K562 (cell line): ENCODE results near the gene IL13. TPM values are rescaled to one million over a fixed set of nuclear protein-coding genes. Genes with fewer than 3 reads are reported as not detected.

Experiments
- ATF2 ChIP-seq: sonication (generic); formaldehyde crosslinking; IDR thresholded peaks from 2 replicates; pipeline ENCODE4 v1.8.1; 2022; ENCODE audit warnings: missing genetic modification reagents
- BCOR ChIP-seq: fragments of 450-650 bp; IDR thresholded peaks from 2 replicates; pipeline ENCODE4 v1.6.1; 2016
- CEBPG ChIP-seq, 3 experiments: fragments of 200-800 bp in 1 of 3; sonication (Bioruptor generic) in 1 of 3; sonication (generic) in 1 of 3; formaldehyde crosslinking in 1 of 3; IDR thresholded peaks in 2 of 3; conservative IDR thresholded peaks in 1 of 3; 2 replicates each; pipeline versions ENCODE4 v1.6.1 to v1.8.0; 2016 to 2022; ENCODE audit warnings: missing compliant biosample characterization in 2 of 3, missing genetic modification characterization in 2 of 3, mild to moderate bottlenecking in 1 of 3, missing genetic modification reagents in 1 of 3
- CHCHD3 ChIP-seq: fragments of 250-450 bp; sonication (Bioruptor Pico); IDR thresholded peaks from 2 replicates; pipeline ENCODE4 v2.1.2; 2022; ENCODE audit warnings: mild to moderate bottlenecking
- CREB3 ChIP-seq: fragments of 450-650 bp; conservative IDR thresholded peaks from 2 replicates; pipeline ENCODE4 v1.6.1; 2016; ENCODE audit warnings: missing genetic modification characterization, low read depth, mild to moderate bottlenecking, missing compliant biosample characterization, moderate library complexity
- ETV6 ChIP-seq, 3 experiments: fragments of 150-350 bp in 1 of 3; sonication (generic) in 1 of 3; formaldehyde crosslinking in 1 of 3; IDR thresholded peaks; 2 replicates each; pipeline versions ENCODE4 v1.6.1 to v1.8.0; 2014 to 2022; ENCODE audit warnings: borderline replicate concordance in 2 of 3, low read depth in 2 of 3, antibody characterized with exemption in 1 of 3, low read length in 1 of 3, mild to moderate bottlenecking in 1 of 3, missing genetic modification reagents in 1 of 3
- FOXA1 ChIP-seq: fragments of 450-650 bp; IDR thresholded peaks from 2 replicates; pipeline ENCODE4 v1.6.1; 2016; ENCODE audit warnings: mild to moderate bottlenecking, borderline replicate concordance
- JUNB ChIP-seq: fragments of 450-650 bp; formaldehyde crosslinking; conservative IDR thresholded peaks from 2 replicates; pipeline ENCODE4 v1.4.0; 2020; ENCODE audit warnings: mild to moderate bottlenecking
- KDM4B ChIP-seq, 2 experiments: fragments of 450-650 bp in 1 of 2; sonication (generic) in 1 of 2; IDR thresholded peaks; 2 replicates each; pipeline ENCODE4 v1.6.1; 2016 to 2017; ENCODE audit warnings: borderline replicate concordance in 2 of 2, antibody characterized with exemption in 1 of 2, low read depth in 1 of 2, mild to moderate bottlenecking in 1 of 2
- MAZ ChIP-seq, 2 experiments: fragments of 450-650 bp in 1 of 2; sonication (generic) in 1 of 2; formaldehyde crosslinking; IDR thresholded peaks in 1 of 2; conservative IDR thresholded peaks in 1 of 2; 2 replicates each; pipeline versions ENCODE4 v1.4.0 to v1.5.0; 2020; ENCODE audit warnings: mild to moderate bottlenecking in 1 of 2, missing genetic modification reagents in 1 of 2
- SAP30 ChIP-seq: fragments of 200-600 bp; sonication (generic); IDR thresholded peaks from 2 replicates; pipeline ENCODE4 v1.6.1; 2012; ENCODE audit warnings: borderline replicate concordance, low read depth, mild to moderate bottlenecking, moderate library complexity, low read length, control low read depth, inconsistent platforms; ENCODE audit not compliant: insufficient read depth, poor library complexity, severe bottlenecking
- SP2 ChIP-seq: IDR thresholded peaks from 2 replicates; pipeline ENCODE4 v1.6.1; 2011; ENCODE audit warnings: mild to moderate bottlenecking, low read depth, low read length, moderate library complexity; ENCODE audit not compliant: poor library complexity, severe bottlenecking; ENCODE audit errors: extremely low read depth
- ZFX ChIP-seq: sonication (generic); formaldehyde crosslinking; IDR thresholded peaks from 2 replicates; pipeline ENCODE4 v1.8.0; 2022; ENCODE audit warnings: mild to moderate bottlenecking, missing genetic modification reagents, moderate library complexity
- ZKSCAN1 ChIP-seq: fragments of 150-350 bp; IDR thresholded peaks from 2 replicates; pipeline ENCODE4 v1.6.1; 2016; ENCODE audit warnings: low read depth, low read length
- ZNF174 ChIP-seq: fragments of 250-450 bp; sonication (Bioruptor Pico); IDR thresholded peaks from 2 replicates; pipeline ENCODE4 v1.4.0; 2020; ENCODE audit warnings: mild to moderate bottlenecking
- ZNF311 ChIP-seq: fragments of 250-450 bp; sonication (Bioruptor Pico); IDR thresholded peaks from 2 replicates; pipeline ENCODE4 v1.4.0; 2020; ENCODE audit warnings: mild to moderate bottlenecking, moderate library complexity
- ZNF354B ChIP-seq: fragments of 250-450 bp; sonication (Bioruptor Pico); IDR thresholded peaks from 2 replicates; pipeline ENCODE4 v1.4.0; 2020
- polyA plus RNA-seq, 8 experiments: library from polyadenylated mRNA; depleted of rRNA in 4 of 8; stranded (reverse) in 5 of 8; unstranded in 3 of 8; fragments of >200 nt; fragmentation: Nextera tagmentation in 2 of 8; fragmentation: Illumina TruSeq in 1 of 8; extraction: Ambion mirVana in 2 of 8; extraction: Trizol in 1 of 8; gene quantifications; 2 replicates each; pipeline versions ENCODE4 v1.2.1 to v1.2.3, GENCODE V29; 2011 to 2014; ENCODE audit warnings: inconsistent platforms in 1 of 8, missing spikeins in 1 of 8
- total RNA-seq, 7 experiments: library from RNA; depleted of rRNA in 6 of 7; stranded (reverse); fragments of >200 nt in 6 of 7; fragmentation: Illumina TruSeq in 2 of 7; extraction: Trizol in 2 of 7; gene quantifications; 2 replicates each; pipeline versions ENCODE4 v1.2.1 to v1.2.3, GENCODE V29; 2011 to 2021; ENCODE audit warnings: low replicate concordance in 1 of 7
- TF ChIP-seq, protein P1 (sequence below): fragments of 450-650 bp; formaldehyde crosslinking; IDR thresholded peaks from 2 replicates; pipeline ENCODE4 v1.4.0; 2020; ENCODE audit warnings: mild to moderate bottlenecking

The IL13 gene
- total and polyA plus RNA-seq, 9 of the 15 experiments (the other 6 are each of a cell fraction or from before 2014, with no cell fraction given), result not detected

- TF ChIP-seq BCOR (no peak), CHCHD3 (CRISPR knock-in tag) (no peak), MAZ (CRISPR knock-in tag; conservative IDR thresholded peaks at IDR 0.05 in 1 of 2, IDR thresholded peaks at IDR 0.05 in 1 of 2) (peak in 1 of 2 experiments; percentile 94; a peak in 2 of 4 replicates), ZFX (CRISPR knock-in tag) (no peak), CEBPG (CRISPR knock-in tag; IDR thresholded peaks at IDR 0.05) (no peak), CEBPG (tag; conservative IDR thresholded peaks at IDR 0.05 in 1 of 2, IDR thresholded peaks at IDR 0.05 in 1 of 2) (no peak), FOXA1 (no peak), ZKSCAN1 (no peak), KDM4B (IDR thresholded peaks at IDR 0.05; ENCODE audit: borderline replicate concordance in 2 of 2, low read depth in 1 of 2) (peak in 1 of 2 experiments; percentile 92; a peak in 2 of 4 replicates), ZNF311 (CRISPR knock-in tag) (peak; percentile 97), CREB3 (peak; percentile 99), ZNF354B (peak; percentile 84), ZNF174 (CRISPR knock-in tag) (peak; percentile 78; the same call in 1 of the 2 replicates), SAP30 (no peak), SP2 (no peak), ATF2 (CRISPR knock-in tag) (no peak), ETV6 (IDR thresholded peaks at IDR 0.05; ENCODE audit: borderline replicate concordance in 1 of 2, low read depth in 2 of 2, low read length in 1 of 2) (no peak), ETV6 (CRISPR knock-in tag; IDR thresholded peaks at IDR 0.05; ENCODE audit: borderline replicate concordance) (peak; percentile 59; the same call in 1 of the 2 replicates), JUNB (CRISPR knock-in tag) (peak; percentile 61; the same call in 1 of the 2 replicates)
- TF ChIP-seq, protein P1, sequence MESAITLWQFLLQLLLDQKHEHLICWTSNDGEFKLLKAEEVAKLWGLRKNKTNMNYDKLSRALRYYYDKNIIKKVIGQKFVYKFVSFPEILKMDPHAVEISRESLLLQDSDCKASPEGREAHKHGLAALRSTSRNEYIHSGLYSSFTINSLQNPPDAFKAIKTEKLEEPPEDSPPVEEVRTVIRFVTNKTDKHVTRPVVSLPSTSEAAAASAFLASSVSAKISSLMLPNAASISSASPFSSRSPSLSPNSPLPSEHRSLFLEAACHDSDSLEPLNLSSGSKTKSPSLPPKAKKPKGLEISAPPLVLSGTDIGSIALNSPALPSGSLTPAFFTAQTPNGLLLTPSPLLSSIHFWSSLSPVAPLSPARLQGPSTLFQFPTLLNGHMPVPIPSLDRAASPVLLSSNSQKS (CRISPR knock-in tag), result 0 out of 2 replicates have a peak, but pooled peaks have one; percentile 58
Observed at GRCh38 chr5:132666310-132667123, 8.5 kb downstream of the IL13 start (continued).
